GM18867 (cell line): ENCODE results near the gene CD248.
A peak's percentile ranks its signal among the peaks of the same experiment; 100 is the strongest.
"Not testable (repeated sequence)": the region's sequence is repeated elsewhere in the genome, so short reads cannot be mapped to it uniquely, and the experiment has no call there.

Experiments used
- ATAC-seq: cut with Tn5 transposase; IDR thresholded peaks from one replicate; pipeline ENCODE4 v1.9.1; 2021; ENCODE audit warnings: mild to moderate bottlenecking, moderate library complexity; ENCODE audit not compliant: unreplicated experiment

CD248 gene

GRCh38 chr11:66316849-66317251 lies at the start of gene CD248:
TSS of gene CD248 (minus strand) at chr11:66317044. CDS start at chr11:66317027, 17 bp downstream.
- ATAC-seq, result no peak

- no peak for ATAC-seq
These were observed 49.1 kb upstream of the CD248 start for GRCh38 chr11:66365711-66366619.

- no peak for ATAC-seq
These were observed 48.3 kb upstream of the CD248 start for GRCh38 chr11:66365166-66365565.

- no peak for ATAC-seq
These were observed 47.1 kb upstream of the CD248 start for GRCh38 chr11:66363805-66364535.

GRCh38 chr11:66363187-66363601 lies 46.4 kb upstream of the CD248 start:
- ATAC-seq, result no peak

- no peak for ATAC-seq
These were observed 45.8 kb upstream of the CD248 start for GRCh38 chr11:66362481-66363147.

GRCh38 chr11:66361502-66361941 lies 44.7 kb upstream of the CD248 start:
- ATAC-seq, result no peak

DNA sequence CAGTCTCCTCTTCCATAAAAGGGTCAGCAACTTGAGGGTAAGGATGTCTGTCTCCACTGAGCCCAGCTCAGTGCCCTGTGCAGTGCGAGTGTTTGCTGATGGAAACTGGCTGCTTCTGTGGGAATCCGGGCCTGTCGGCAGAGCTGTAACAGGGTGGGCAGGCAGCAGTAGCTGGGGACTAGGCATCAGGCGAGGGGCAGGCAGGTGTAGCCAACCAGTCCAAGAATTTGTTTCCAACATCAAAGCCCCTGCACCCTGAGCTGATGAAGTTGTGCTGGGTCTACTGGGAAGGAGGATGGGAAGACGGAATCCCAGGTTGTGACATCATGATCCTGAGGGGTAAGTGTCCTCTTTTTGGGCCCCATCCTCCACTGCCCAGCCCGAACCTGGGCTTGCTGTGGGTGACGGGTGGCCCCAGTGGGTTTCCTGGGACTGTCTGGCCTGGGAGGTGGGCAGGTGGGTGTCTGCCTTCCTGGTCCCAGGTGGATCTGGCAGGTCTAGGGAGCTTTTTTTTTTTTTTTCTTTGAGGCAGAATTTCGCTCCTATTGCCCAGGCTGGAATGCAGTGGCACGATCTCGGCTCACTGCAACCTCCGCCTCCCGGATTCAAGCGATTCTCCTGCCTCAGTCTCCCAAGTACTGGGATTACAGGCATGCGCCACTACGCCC lies 43.7 kb upstream of the CD248 start:
- ATAC-seq, result no peak

DNA sequence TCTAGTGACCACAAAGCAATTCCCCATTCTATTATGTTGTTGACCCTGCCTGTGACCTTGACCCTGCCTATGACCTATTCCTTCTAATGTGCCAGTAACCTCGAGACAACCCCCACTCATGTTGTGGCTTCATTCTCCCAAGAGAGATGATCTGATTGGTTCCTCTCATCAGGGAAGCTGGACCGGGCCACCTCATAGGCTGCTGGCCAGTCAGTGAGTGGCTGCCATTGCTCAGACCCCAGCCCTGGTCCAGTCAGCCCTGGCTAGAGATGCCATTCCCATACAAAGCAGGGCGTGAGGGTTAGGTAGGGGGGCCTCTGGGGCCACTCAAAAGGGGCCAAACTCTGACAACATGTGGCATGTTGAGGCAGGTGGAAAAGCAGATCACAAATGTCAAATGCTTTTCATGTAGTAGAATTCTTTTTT lies 42.8 kb upstream of the CD248 start:
- no peak for ATAC-seq

DNA sequence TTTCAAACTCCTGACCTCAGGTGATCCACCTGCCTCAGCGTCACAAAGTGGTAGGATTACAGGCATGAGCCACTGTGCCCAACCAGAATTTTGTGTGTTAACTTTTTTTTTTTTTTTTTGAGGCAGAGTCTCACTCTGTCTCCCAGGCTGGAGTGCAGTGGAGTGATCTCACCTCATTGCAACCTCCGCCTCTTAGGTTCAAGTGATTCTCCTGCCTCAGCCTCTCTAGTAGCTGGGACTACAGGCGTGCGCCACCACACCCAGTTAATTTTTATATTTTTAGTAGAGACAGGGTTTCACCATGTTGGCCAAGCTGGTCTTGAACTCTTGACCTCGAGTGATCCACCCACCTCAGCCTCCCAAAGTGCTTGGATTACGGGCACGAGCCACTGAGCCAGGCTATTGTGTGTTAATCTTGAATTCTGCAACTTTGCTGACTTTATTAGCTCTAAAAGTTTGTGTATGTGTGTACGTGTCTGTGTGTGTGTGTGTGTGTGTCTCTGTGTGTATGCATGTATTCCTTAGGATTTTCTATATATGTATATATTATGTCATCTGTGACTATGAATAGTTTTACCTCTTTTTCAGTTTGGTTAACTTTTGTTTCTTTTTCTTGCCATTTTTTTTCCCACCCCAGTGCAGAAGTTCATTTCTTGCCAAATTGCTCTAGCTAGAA lies 33.9 kb upstream of the CD248 start:
- not testable (repeated sequence) for ATAC-seq

GRCh38 chr11:66349084-66349386 lies 32.2 kb upstream of the CD248 start:
- no peak for ATAC-seq

- peak; percentile 40 for ATAC-seq
These were observed 30.8 kb upstream of the CD248 start, which contains the start of gene B4GAT1 for GRCh38 chr11:66347425-66348276. TSS of gene B4GAT1 (minus strand) at chr11:66347629. CDS start at chr11:66347545, 84 bp downstream.

DNA sequence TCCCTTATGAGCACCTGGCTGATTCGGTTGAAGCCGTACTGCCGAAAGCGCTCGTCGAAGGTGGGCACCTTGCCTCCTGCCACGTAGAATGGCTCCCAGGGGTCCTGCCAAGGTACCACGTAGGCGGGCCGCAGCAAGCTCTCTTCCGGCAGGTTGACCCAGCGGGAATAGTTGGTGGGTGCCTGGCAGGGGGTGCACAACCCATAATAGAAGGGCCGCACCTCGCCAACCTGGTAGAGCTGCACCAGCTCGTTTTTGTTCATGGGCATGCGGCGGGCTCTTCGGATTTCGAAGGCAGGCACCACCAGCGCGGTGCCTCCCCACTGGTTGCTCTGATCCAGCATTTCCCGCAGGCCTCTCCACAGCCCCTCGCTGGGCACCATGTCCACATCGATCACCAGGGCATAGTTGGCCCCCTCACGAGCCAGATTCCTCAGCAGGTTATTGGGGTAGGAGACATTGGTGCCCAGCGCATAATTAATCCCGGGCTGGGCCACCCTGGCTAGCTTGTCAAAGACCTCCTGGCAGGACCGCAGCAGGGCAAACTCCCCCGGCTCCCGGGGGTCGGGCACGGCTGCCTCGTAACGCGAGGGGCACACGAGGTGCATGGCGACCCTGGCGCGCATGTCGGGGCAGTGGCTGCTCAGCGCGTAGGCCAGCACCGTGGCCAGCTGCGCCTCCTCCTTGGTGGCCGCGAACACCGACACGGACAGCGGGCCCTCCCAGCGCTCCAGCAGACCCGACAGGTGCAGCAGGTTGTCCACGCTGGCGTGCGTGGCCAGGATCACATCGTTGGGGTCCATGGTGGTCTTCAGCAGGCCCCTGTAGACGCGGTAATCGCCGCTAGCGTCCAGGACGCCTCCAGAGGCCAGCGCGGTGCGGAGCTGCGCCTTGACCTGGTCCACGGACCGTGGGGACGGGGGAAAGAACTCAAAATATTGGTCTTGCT lies 29.9 kb upstream of the CD248 start:
- ATAC-seq, result no peak

DNA sequence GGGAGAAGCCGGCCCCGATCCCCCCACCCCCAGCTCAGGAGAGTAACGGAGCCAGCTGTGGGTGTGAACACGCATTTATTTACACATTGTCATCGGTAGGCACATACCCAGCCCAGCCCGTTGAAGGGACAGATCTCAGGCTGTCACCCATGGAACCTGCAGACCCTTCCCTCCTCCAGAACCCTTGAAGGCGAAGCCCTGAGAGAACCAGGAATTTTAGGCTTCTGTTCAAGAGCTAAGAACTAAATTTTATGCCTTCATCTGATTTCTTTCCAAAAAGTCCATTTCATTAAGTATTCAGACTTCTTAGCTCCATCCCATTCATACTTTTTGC lies 28.4 kb upstream of the CD248 start:
- ATAC-seq, result peak; percentile 9

GRCh38 chr11:66344550-66345315 lies 27.9 kb upstream of the CD248 start, which contains the start of gene BRMS1:
TSS of gene BRMS1 (minus strand) at chr11:66345104. CDS start at chr11:66342234, 2,870 bp downstream.
- peak; percentile 70 for ATAC-seq

- ATAC-seq, result no peak
These were observed 26.3 kb upstream of the CD248 start for GRCh38 chr11:66343176-66343575.

DNA sequence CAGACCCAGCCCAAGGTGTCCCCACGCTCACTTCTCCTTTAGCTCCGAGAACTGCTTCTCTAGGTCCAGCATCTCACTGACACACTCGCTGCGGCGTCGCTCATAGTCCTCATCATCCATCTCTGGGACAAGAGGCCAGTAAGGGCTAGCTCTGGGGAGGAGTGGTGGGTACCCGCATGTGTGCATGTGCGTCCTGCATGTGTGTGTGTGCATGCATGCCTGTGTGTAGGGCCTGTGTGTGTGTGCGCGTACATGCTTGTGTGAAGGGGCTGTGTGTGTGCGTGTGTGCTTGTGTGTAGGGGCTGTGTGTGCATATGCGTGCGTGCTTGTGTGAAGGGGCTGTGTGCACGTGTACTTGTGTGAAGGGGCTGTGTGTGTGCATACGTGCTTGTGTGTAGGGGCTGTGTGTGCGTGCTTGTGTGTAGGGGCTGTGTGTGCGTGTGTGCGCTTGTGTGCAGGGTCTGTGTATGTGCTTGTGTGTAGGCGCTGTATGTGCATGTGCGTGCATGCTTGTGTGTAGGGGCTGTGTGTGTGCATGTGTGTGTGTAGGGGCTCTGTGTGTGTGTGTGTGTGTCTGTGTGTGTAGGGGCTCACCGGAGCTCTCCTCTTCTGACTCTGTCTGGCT lies 24.8 kb upstream of the CD248 start:
- no peak for ATAC-seq
